Activated CD8-positive, alpha-beta T cell treated with anti-CD3 and anti-CD28 coated beads, Interleukin-2, amount 10 ng/mL, durations not matched to agents 7 days and 5 days (primary cell): ENCODE results near the gene GABARAPL1. TPM values are rescaled to one million over a fixed set of nuclear protein-coding genes. Genes with fewer than 3 reads are reported as not detected.
"Not testable (repeated sequence)": the region's sequence is repeated elsewhere in the genome, so short reads cannot be mapped to it uniquely, and the experiment has no call there.

Experiments used
- ATAC-seq: fragments of 150-1000 bp; cut with Tn5 transposase; one replicate; pipeline ENCODE4 v1.10.0; 2021; ENCODE audit warnings: moderate library complexity
- CTCF ChIA-PET: fragments of 350-600 bp; sonication (Branson Sonifier 250); formaldehyde crosslinking; loops from one replicate; lab custom pipeline; 2021; ENCODE audit warnings: antibody characterized with exemption; lab: Charles Lee
- POLR2A ChIA-PET: fragments of 350-600 bp; sonication (Branson Sonifier 250); formaldehyde crosslinking; loops from one replicate; lab custom pipeline; 2021; ENCODE audit warnings: antibody characterized with exemption; lab: Charles Lee
- DNase-seq: peaks from one replicate; pipeline ENCODE4 v3.0.0-alpha.2; 2020
- H3K27ac Mint-ChIP-seq: one replicate; pipeline ENCODE4 v1.8.0; 2021; ENCODE audit warnings: mild to moderate bottlenecking, mixed read lengths
- H3K27me3 Mint-ChIP-seq: one replicate; pipeline ENCODE4 v1.8.0; 2021; ENCODE audit warnings: low read depth, mixed read lengths
- H3K36me3 Mint-ChIP-seq: one replicate; pipeline ENCODE4 v1.8.0; 2021; ENCODE audit warnings: low read depth, mixed read lengths
- H3K4me1 Mint-ChIP-seq: one replicate; pipeline ENCODE4 v1.8.0; 2021; ENCODE audit warnings: low read depth, mixed read lengths
- H3K4me3 Mint-ChIP-seq: one replicate; pipeline ENCODE4 v1.8.0; 2021; ENCODE audit warnings: mild to moderate bottlenecking, mixed read lengths
- H3K9me3 Mint-ChIP-seq: one replicate; pipeline ENCODE4 v1.8.0; 2022; ENCODE audit warnings: mixed read lengths; ENCODE audit not compliant: insufficient read depth
- total RNA-seq, 2 experiments: library from RNA; stranded (reverse); gene quantifications; one replicate each; pipeline ENCODE4 v1.2.3, GENCODE V29; 2021

The GABARAPL1 gene
- total RNA-seq, 2 experiments from 2014 or later: 15.1 to 17.0 TPM

DNA sequence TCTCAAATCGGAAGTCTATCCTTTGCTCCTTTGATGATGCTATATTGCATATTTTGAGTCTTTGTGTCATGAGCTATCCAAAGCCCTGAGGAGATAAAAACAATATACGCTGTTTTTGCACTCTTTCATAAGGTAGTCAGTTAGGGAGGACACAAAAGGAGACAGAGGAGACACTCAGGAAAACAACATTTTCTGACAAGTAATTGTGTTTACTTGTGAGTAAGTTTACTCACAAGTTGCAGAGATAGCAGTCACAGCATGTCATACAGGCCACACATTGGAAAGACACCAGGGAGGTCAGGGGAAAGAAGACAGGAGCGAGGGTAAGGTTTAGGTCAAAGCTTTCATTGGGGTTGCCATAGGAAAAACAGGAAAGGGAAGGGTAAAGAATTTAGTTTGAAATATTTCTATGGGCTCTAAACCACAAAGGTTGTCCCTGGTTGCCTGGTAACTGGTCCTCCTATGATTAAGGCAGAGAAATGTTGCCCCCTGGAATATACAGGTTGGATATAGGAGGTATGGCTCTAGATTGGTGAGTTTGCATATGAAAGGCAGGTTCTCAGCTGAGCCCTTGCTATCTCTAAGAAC, 7.4 kb upstream of the GABARAPL1 start:
- Mint-ChIP-seq H3K4me1 (no peaks in the 10 kb centered on the region), H3K27ac (no peak overlapping the region), H3K4me3 (no peak overlapping the region), H3K27me3 (peaks cover 17% of the 10 kb centered on the region), H3K36me3 (no peaks in the 10 kb centered on the region), H3K9me3 (no peaks in the 10 kb centered on the region)
- POLR2A ChIA-PET: no interaction called here
- ATAC-seq: no peak
- no peak for DNase-seq
- CTCF ChIA-PET: no interaction called here

DNA sequence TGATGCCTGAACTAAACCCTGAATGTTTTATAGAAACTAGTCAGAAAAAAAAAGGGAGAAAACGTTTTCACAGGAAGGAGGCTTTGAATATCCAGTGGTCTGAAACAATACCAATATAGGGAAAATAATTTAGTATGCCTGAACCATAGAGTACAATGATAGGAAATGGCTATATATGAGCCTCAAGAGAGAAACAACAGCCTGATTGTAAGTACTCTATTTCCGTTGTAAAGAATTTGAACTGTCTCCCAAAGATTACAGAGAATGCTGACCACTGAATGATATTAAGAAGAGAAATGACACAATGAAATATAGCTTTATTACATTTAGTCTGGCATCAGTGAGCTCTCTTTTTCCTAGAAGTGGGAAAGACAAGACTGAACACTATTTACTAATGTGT, 5.5 kb upstream of the GABARAPL1 start:
- Mint-ChIP-seq H3K9me3 (no peaks in the 10 kb centered on the region), H3K36me3 (no peaks in the 10 kb centered on the region), H3K27ac (no peak overlapping the region), H3K27me3 (peaks cover 12% of the 10 kb centered on the region), H3K4me3 (no peak overlapping the region), H3K4me1 (peaks cover 1% of the 10 kb centered on the region)
- ChIA-PET CTCF (no interaction called here), POLR2A (no interaction called here)
- no peak for DNase-seq
- no peak for ATAC-seq

DNA sequence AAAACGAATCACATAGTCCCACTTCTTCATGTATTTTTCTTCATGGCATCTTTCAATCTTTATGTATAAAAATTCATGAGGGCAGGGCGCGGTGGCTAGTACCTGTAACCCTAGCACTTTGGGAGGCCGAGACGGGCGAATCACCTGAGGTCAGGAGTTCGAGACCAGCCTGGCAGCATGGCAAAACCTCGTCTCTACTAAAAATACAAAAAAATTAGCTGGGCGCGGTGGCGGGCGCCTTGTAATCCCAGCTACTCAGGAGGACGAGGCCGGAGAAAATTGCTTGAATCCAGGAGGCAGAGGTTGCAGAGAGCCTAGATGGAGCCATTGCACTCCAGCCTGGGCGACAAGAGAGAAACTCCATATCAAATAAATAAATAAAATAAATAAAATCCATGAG, 2.5 kb upstream of the GABARAPL1 start:
- Mint-ChIP-seq H3K4me1 (peaks cover 22% of the 10 kb centered on the region), H3K36me3 (peaks cover 7% of the 10 kb centered on the region), H3K4me3 (no peak overlapping the region), H3K27ac (no peak overlapping the region), H3K9me3 (no peaks in the 10 kb centered on the region), H3K27me3 (peaks cover 6% of the 10 kb centered on the region)
- ATAC-seq (no peak), DNase-seq (no peak)
- POLR2A ChIA-PET: no interaction called here
- CTCF ChIA-PET: interaction anchor here (0.8 kb wide), 1 partner anchor 57 kb away, joined by 3 read pairs; no protein-coding TSS in a partner anchor

DNA sequence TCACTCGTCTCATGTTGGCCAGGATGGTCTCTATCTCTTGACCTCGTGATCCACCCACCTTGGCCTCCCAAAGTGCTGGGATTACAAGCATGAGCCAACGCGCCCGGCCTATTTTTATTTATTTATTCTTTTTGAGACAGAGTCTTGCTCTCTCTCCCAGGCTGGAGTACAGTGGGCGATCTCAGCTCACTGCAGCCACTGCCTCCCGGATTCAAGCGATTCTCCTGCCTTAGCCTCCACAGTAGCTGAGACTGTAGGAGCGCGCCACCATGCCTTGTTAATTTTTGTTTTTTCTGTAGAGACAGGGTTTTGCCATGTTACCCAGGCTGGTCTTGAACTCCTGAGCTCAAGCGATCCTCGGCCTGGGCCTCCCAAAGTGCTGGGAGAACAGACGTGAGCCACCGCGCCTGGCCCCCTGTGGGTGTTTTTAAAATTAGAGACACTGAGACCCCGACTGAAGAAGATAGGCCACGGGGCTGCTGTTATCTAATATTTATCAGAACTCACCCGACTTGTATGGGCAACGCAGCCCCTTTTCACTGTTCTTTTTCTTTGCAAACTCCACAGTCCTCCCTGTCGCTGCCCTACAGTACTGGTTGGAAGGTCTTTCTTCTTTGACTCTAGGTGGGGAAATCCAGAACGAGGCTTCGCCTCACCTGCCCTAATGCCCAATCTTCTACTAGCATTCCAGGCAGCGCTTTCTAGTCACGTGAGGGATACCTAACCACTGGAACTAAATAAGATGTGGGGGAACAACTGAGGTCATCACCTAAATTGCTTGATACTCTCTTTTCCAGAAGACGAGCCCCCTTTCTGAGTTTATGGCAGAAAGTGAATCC, 1.4 kb upstream of the GABARAPL1 start:
- DNase-seq (no peak), ATAC-seq (no peak)
- Mint-ChIP-seq H3K36me3 (peaks cover 7% of the 10 kb centered on the region), H3K9me3 (no peaks in the 10 kb centered on the region), H3K4me1 (peaks cover 32% of the 10 kb centered on the region), H3K4me3 (no peak overlapping the region), H3K27ac (peak overlapping the region; percentile 16), H3K27me3 (peaks cover 4% of the 10 kb centered on the region)
- CTCF ChIA-PET: no interaction called here
- POLR2A ChIA-PET: no interaction called here

DNA sequence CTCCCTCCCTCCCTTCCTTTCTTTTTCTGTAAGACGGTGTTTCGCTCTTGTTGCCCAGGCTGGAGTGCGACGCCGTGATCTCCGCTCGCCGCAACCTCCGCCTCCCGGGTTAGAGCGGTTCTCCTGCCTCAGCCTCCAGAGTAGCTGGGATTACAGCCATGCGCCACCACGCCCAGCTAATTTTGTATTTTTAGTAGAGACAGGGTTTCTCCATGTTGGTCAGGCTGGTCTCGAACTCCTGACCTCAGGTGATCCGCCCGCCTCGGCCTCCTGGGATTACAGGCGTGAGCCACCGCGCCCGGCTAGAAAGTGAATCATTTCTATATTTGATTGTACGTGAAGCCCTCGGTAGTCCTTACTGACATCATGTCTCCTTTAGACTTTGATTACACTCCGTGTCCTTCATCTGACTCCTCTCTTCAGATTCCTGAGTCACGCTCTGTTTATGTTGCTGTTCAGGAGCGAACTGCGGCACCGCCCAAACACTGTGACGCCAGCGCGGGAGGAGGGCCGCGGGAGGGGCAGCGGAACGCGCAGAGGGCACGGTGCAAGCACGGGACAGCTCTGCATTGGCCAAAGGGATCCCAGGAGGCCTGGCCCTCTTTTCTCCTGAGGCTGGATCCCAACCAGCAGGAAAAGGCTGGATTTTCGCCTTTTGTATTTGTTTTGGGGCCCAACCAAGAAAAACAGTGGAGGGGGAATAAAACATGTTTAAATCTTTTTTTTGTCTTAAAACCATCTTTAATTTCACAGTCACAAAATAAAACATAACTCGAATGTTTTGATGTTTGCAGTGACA, 538 bp upstream of the GABARAPL1 start:
- Mint-ChIP-seq H3K4me1 (peaks cover 32% of the 10 kb centered on the region), H3K36me3 (peaks cover 7% of the 10 kb centered on the region), H3K27me3 (peaks cover 4% of the 10 kb centered on the region), H3K27ac (peak overlapping the region; percentile 94), H3K4me3 (peak overlapping the region; percentile 92), H3K9me3 (no peaks in the 10 kb centered on the region)
- CTCF ChIA-PET: interaction anchor here (1.0 to 3.2 kb wide), 3 partner anchors 24 to 538 kb away, joined by 3 to 12 read pairs (median 3); no protein-coding TSS in a partner anchor
- ATAC-seq (peak; percentile 73), DNase-seq (peak; percentile 84)
- POLR2A ChIA-PET: interaction anchor here (0.7 to 1.7 kb wide), 3 partner anchors 15 to 343 kb away, joined by 3 to 5 read pairs (median 4); partner anchors contain the start of gene CLEC2B

DNA sequence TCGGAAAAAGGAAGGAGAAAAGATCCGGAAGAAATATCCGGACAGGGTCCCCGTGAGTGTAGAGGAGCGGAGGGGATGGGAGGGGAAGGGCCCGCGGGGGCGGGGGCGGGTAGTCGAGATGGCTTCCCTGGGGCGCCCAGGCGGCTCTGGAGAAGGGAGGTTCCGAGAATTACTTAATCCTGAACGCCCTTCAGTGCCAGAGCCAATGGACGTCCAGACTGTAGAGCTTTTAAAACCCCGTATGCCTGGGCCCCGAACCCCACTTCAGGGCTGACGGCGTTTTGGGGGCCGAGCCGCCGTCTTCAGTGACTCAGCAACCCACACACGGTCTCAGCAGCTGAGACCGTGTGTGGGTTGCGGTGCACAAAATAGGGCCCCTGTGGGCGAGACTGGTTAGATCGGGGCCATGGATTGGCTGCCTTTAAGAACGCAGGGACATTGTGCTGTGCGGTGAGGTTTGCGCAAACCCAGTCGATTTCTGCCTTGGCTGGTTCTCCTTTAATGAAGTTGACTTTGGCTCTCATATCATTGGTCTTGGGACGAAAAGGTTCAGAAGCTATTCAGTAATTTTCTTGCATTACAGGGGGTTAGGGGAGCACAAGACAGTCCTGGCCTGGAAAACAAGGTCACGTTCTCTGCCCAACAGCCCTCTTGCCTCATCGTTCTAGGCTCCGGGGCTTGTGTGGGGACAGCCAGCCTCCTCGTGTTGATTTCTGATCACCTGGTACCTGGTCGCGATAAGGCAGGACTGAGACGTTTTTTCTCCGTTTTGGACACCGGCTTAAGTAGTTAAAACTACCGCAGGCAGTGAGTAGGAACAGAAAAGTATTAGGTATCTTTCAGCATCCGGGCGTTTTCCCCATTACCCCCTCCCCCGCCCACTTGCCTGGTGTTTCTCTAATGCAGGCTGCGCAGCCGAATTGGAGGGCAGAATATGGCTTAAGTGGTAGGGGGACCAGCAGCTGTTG, 775 bp downstream of the GABARAPL1 start:
- ATAC-seq (peak; percentile 71), DNase-seq (peak; percentile 85)
- peaks cover 10% of the 10 kb centered on the region for H3K36me3 Mint-ChIP-seq
- no peaks in the 10 kb centered on the region for H3K9me3 Mint-ChIP-seq
- H3K4me3 Mint-ChIP-seq: peak overlapping the region; percentile 92
- POLR2A ChIA-PET: interaction anchor here (0.9 to 1.7 kb wide), 7 partner anchors 11 to 400 kb away, joined by 3 to 5 read pairs (median 3); partner anchors contain the start of gene CLEC2B
- CTCF ChIA-PET: interaction anchor here (1.0 to 3.2 kb wide), 7 partner anchors 23 to 537 kb away, joined by 3 to 12 read pairs (median 3); no protein-coding TSS in a partner anchor
- H3K27ac Mint-ChIP-seq: peak overlapping the region; percentile 94
- peaks cover 32% of the 10 kb centered on the region for H3K4me1 Mint-ChIP-seq
- H3K27me3 Mint-ChIP-seq: no peaks in the 10 kb centered on the region

DNA sequence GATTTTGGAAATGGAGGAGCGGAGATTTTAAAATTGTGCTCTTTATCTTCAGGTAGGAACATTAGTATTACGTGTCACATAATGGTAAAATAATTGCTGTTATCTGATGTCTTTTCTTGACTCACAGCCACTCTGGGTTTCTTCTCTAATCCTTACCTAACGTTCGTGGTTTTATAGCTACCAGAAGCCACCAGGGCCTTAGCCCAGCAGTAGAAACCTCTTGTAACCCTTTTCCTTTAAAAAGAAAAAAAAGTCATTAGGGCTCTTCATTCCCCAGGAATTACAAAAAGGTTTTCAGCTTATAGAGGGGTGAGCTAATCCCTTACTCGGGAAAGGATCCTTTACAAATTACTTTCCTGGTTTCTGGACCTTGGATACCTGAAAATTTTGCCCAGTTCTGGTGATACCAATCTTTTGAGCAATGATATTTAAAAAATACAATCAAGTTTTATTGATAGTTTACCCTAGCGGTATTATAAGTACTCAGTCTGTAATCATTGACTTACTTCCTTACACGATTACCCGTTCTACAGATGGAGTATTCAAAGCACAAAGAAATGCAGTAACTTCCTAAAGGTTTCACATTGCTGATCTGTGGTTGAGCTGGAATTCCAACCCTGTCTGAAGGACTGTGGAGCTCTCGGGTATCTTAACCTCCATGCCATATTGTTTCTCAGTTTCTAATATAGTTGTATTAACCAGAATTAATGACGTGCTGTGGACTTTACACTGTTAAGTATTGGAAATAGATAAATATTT, 1.6 kb downstream of the GABARAPL1 start:
- no peak for DNase-seq

DNA sequence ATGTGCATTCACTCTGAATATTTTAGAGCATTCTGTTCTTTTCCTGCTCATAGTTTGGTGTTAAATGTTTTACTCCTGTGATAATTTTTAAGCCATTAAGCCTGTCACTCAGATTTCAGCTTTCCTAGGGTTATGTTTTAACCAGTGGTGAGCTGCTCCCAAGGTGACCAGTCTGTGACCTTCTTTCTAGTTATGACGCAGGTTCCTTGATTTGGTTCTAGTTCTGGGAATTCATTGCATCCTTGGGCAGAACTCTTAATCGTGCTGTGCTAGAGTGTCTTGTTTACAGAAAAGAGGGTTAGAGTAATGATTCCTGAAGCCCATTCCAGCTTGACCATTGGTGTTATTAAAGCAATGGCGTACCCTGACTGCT, 2.2 kb downstream of the GABARAPL1 start:
- H3K4me1 Mint-ChIP-seq: peaks cover 32% of the 10 kb centered on the region
- H3K36me3 Mint-ChIP-seq: peaks cover 12% of the 10 kb centered on the region
- DNase-seq: no peak
- no peak overlapping the region for H3K27ac Mint-ChIP-seq
- peak overlapping the region; percentile 92 for H3K4me3 Mint-ChIP-seq
- H3K27me3 Mint-ChIP-seq: no peaks in the 10 kb centered on the region
- ChIA-PET CTCF (interaction anchor here (1.0 to 3.2 kb wide), 5 partner anchors 10 to 396 kb away, joined by 3 to 12 read pairs (median 3); no protein-coding TSS in a partner anchor), POLR2A (interaction anchor here (0.6 to 0.7 kb wide), 2 partner anchors 91 to 339 kb away, joined by 3 to 5 read pairs; no protein-coding TSS in a partner anchor)
- H3K9me3 Mint-ChIP-seq: no peaks in the 10 kb centered on the region
- ATAC-seq: no peak

More for the DNA sequence above, 1.6 kb downstream of the GABARAPL1 start:
- Mint-ChIP-seq H3K9me3 (no peaks in the 10 kb centered on the region), H3K36me3 (peaks cover 10% of the 10 kb centered on the region), H3K27ac (peak overlapping the region; percentile 94), H3K4me3 (peak overlapping the region; percentile 92), H3K4me1 (peaks cover 32% of the 10 kb centered on the region), H3K27me3 (no peaks in the 10 kb centered on the region)
- ATAC-seq: no peak
- ChIA-PET POLR2A (interaction anchor here (0.6 to 1.4 kb wide), 5 partner anchors 91 to 399 kb away, joined by 3 to 5 read pairs (median 3); no protein-coding TSS in a partner anchor), CTCF (interaction anchor here (1.0 to 3.2 kb wide), 7 partner anchors 10 to 397 kb away, joined by 3 to 12 read pairs (median 3); no protein-coding TSS in a partner anchor)

DNA sequence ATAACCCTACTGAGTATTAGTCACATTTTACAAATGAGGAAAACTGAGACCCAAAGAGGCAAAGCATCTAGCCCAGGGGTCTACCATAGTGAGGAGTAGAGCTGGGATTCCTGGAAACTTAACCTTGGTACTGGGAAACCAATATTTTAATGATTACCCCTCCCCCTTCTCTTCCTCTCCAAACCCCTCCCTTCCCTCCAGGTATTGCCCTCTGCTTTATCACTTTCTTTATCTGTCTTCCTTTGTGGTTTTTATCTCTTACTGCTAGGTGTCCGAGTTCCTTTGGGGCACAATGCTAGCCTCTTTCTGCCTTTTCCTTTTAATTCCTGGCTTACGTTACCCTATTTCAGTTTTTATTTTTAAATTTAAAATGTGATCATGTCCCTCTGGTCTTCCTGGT, 2.8 kb downstream of the GABARAPL1 start:
- peak overlapping the region; percentile 92 for H3K4me3 Mint-ChIP-seq
- ChIA-PET POLR2A (no interaction called here), CTCF (interaction anchor here (1.3 to 3.2 kb wide), 2 partner anchors 9 to 21 kb away, joined by 3 to 12 read pairs; no protein-coding TSS in a partner anchor)
- H3K27ac Mint-ChIP-seq: no peak overlapping the region
- DNase-seq (peak; percentile 28), ATAC-seq (no peak)
- no peaks in the 10 kb centered on the region for H3K27me3 Mint-ChIP-seq
- H3K4me1 Mint-ChIP-seq: peaks cover 32% of the 10 kb centered on the region
- H3K9me3 Mint-ChIP-seq: no peaks in the 10 kb centered on the region
- H3K36me3 Mint-ChIP-seq: peaks cover 17% of the 10 kb centered on the region

DNA sequence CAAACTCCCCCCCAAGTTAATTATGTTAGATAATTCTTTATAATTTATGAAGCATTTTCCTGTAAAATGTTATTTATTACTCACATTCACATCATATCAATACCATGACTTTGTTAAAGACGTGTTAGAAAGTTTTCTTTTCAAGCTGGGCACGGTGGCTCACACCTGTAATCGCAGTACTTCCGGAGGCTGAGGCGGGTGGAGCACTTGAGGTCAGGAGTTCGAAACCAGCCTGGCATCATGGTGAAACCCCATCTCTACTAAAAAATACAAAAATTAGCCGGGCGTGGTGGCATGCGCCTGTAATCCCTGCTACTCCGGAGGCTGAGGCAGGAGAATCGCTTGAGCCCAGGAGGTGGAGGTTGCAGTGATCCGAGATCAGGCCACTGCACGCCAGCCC, 3.3 kb downstream of the GABARAPL1 start:
- H3K4me3 Mint-ChIP-seq, ATAC-seq, POLR2A ChIA-PET, DNase-seq, H3K27ac Mint-ChIP-seq, H3K27me3 Mint-ChIP-seq, H3K9me3 Mint-ChIP-seq, CTCF ChIA-PET: not testable (repeated sequence)
- Mint-ChIP-seq H3K4me1 (peaks cover 32% of the 10 kb centered on the region), H3K36me3 (peaks cover 22% of the 10 kb centered on the region)
